Peyer's patch (tissue), 4 donors: ENCODE results near the gene CLINT1. TPM values are rescaled to one million over a fixed set of nuclear protein-coding genes. Genes with fewer than 3 reads are reported as not detected.

Experiments
- DNase-seq, 3 donors: peaks; one replicate each; pipeline ENCODE4 v3.0.0-alpha.2; 2017 to 2019
- H3K27ac ChIP-seq, 4 donors: fragments of 200-600 bp; sonication (generic); one replicate each; pipeline ENCODE4 v1.5.1; 2016 to 2019
- H3K27me3 ChIP-seq, 2 donors: fragments of 200-600 bp; sonication (generic); one replicate each; pipeline ENCODE4 v1.5.1; 2019
- H3K36me3 ChIP-seq, 3 donors: fragments of 200-600 bp; sonication (generic); one replicate each; pipeline ENCODE4 v1.5.1; 2016 to 2019
- H3K4me1 ChIP-seq, 4 donors: fragments of 200-600 bp; sonication (generic); one replicate each; pipeline ENCODE4 v1.5.1; 2016 to 2019
- H3K4me3 ChIP-seq, 4 donors: fragments of 200-600 bp; sonication (generic); 1 replicate in 3 of 4; 2 replicates in 1 of 4; pipeline ENCODE4 v1.5.1; 2016 to 2019; ENCODE audit warnings: mild to moderate bottlenecking in 1 of 4
- H3K9me3 ChIP-seq, 4 donors: fragments of 200-600 bp; sonication (generic); one replicate each; pipeline ENCODE4 v1.5.1; 2016 to 2019; ENCODE audit warnings: mild to moderate bottlenecking in 1 of 4
- CTCF ChIP-seq, 6 experiments: fragments of 450-650 bp in 4 of 6; fragments of 200-600 bp in 2 of 6; sonication (generic) in 1 of 6; IDR thresholded peaks; one replicate each; pipeline ENCODE4 v1.5.1; 2017 to 2019; ENCODE audit warnings: antibody characterized with exemption in 6 of 6, mild to moderate bottlenecking in 3 of 6, moderate library complexity in 1 of 6
- POLR2A ChIP-seq, 2 donors: fragments of 450-650 bp; IDR thresholded peaks; one replicate each; pipeline ENCODE4 v1.5.1; 2017; ENCODE audit warnings: antibody characterized with exemption in 2 of 2, mild to moderate bottlenecking in 2 of 2, moderate library complexity in 2 of 2
- total RNA-seq, 4 donors: library from RNA; depleted of rRNA; stranded (reverse); fragments of >200 nt; gene quantifications; one replicate each; pipeline ENCODE4 v1.1.0, GENCODE V29; 2016

CLINT1 gene
- total RNA-seq, 4 donors from 2014 or later: 115 to 177 (median 133) TPM

- Histone ChIP-seq H3K36me3 (no peaks in the 10 kb centered on the region), H3K27ac (no peak overlapping the region), H3K27me3 (no peaks in the 10 kb centered on the region), H3K4me3 (no peak overlapping the region), H3K4me1 (no peaks in the 10 kb centered on the region), H3K9me3 (no peaks in the 10 kb centered on the region)
- DNase-seq: no peak
- TF ChIP-seq POLR2A (IDR thresholded peaks at IDR 0.05) (no peak), CTCF (IDR thresholded peaks at IDR 0.05) (no peak)
Measured at GRCh38 chr5:157900644-157901043, 41.7 kb upstream of the CLINT1 start.

- no peaks in the 10 kb centered on the region for H3K4me1 ChIP-seq
- TF ChIP-seq POLR2A (IDR thresholded peaks at IDR 0.05) (no peak), CTCF (IDR thresholded peaks at IDR 0.05) (no peak)
- H3K36me3 ChIP-seq: no peaks in the 10 kb centered on the region
- no peak overlapping the region for H3K27ac ChIP-seq
- H3K4me3 ChIP-seq: no peak overlapping the region
- no peak for DNase-seq
- no peaks in the 10 kb centered on the region for H3K9me3 ChIP-seq
- no peaks in the 10 kb centered on the region for H3K27me3 ChIP-seq
Measured at GRCh38 chr5:157893611-157894010, 34.7 kb upstream of the CLINT1 start.

- H3K36me3 ChIP-seq: no peaks in the 10 kb centered on the region
- no peaks in the 10 kb centered on the region for H3K27me3 ChIP-seq
- H3K4me3 ChIP-seq: no peak overlapping the region
- H3K9me3 ChIP-seq: no peaks in the 10 kb centered on the region
- TF ChIP-seq POLR2A (IDR thresholded peaks at IDR 0.05) (no peak), CTCF (IDR thresholded peaks at IDR 0.05) (no peak)
- DNase-seq: no peak
- H3K27ac ChIP-seq: no peak overlapping the region
- no peaks in the 10 kb centered on the region for H3K4me1 ChIP-seq
Measured at GRCh38 chr5:157892974-157893373, 34.0 kb upstream of the CLINT1 start.

GRCh38 chr5:157890836-157891597, 32.1 kb upstream of the CLINT1 start:
- no peaks in the 10 kb centered on the region for H3K36me3 ChIP-seq
- H3K27me3 ChIP-seq: no peaks in the 10 kb centered on the region
- H3K27ac ChIP-seq: no peak overlapping the region
- TF ChIP-seq CTCF (IDR thresholded peaks at IDR 0.05) (no peak), POLR2A (IDR thresholded peaks at IDR 0.05) (no peak)
- H3K4me3 ChIP-seq: no peak overlapping the region
- no peak for DNase-seq
- H3K4me1 ChIP-seq: no peaks in the 10 kb centered on the region
- H3K9me3 ChIP-seq: peaks cover 0 to 3% (median 0%) of the 10 kb centered on the region in 4 donors

GRCh38 chr5:157888814-157889532, 30.0 kb upstream of the CLINT1 start:
- H3K4me1 ChIP-seq: no peaks in the 10 kb centered on the region
- no peak for TF ChIP-seq CTCF (IDR thresholded peaks at IDR 0.05)
- no peak for TF ChIP-seq POLR2A (IDR thresholded peaks at IDR 0.05)
- H3K9me3 ChIP-seq: peaks cover 0 to 3% (median 0%) of the 10 kb centered on the region in 4 donors
- no peak for DNase-seq
- peak overlapping the region in 1 of 4 donors; percentile 58 for H3K27ac ChIP-seq
- no peak overlapping the region for H3K4me3 ChIP-seq
- H3K27me3 ChIP-seq: no peaks in the 10 kb centered on the region
- H3K36me3 ChIP-seq: no peaks in the 10 kb centered on the region
